Karpas-422 (cell line): ENCODE data around the gene MIER2. TPM values are rescaled to one million over a fixed set of nuclear protein-coding genes. Genes with fewer than 3 reads are reported as not detected.

Experiments used
- DNase-seq: peaks from one replicate; pipeline ENCODE4 v3.0.0-alpha.2; 2015
- H2AFZ ChIP-seq: fragments of 200-600 bp; sonication (generic); 2 replicates; pipeline ENCODE4 v1.6.1; 2014; ENCODE audit warnings: antibody characterized with exemption, low read length, mixed read lengths
- H3K27ac ChIP-seq: fragments of 200-600 bp; sonication (generic); 2 replicates; pipeline ENCODE4 v1.5.1; 2014; ENCODE audit warnings: mild to moderate bottlenecking, low read length, moderate library complexity
- H3K27me3 ChIP-seq: fragments of 200-600 bp; sonication (generic); 2 replicates; pipeline ENCODE4 v1.6.1; 2014; ENCODE audit warnings: low read length, mixed read lengths
- H3K36me3 ChIP-seq: fragments of 200-600 bp; sonication (generic); 2 replicates; pipeline ENCODE4 v1.6.1; 2014; ENCODE audit warnings: low read length, mixed read lengths; ENCODE audit not compliant: insufficient read depth
- H3K4me1 ChIP-seq: fragments of 200-600 bp; sonication (generic); 2 replicates; pipeline ENCODE4 v1.6.1; 2014; ENCODE audit warnings: mild to moderate bottlenecking, low read length, mixed read lengths
- H3K4me2 ChIP-seq: fragments of 200-600 bp; sonication (generic); 2 replicates; pipeline ENCODE4 v1.6.1; 2014; ENCODE audit warnings: low read length, low read depth, mild to moderate bottlenecking; ENCODE audit not compliant: poor library complexity, severe bottlenecking
- H3K4me3 ChIP-seq: fragments of 200-600 bp; sonication (generic); 2 replicates; pipeline ENCODE4 v1.5.1; 2014; ENCODE audit warnings: mild to moderate bottlenecking, antibody characterized with exemption, low read length, mixed read lengths
- H3K79me2 ChIP-seq: fragments of 200-600 bp; sonication (generic); 2 replicates; pipeline ENCODE4 v1.6.1; 2014; ENCODE audit warnings: mild to moderate bottlenecking, low read length, mixed read lengths
- H3K9ac ChIP-seq: fragments of 200-600 bp; sonication (generic); 2 replicates; pipeline ENCODE4 v1.6.0; 2014; ENCODE audit warnings: low read length
- H3K9me2 ChIP-seq: fragments of 200-600 bp; sonication (generic), shearing (Covaris generic); replicated peaks from 2 replicates; pipeline ENCODE4 v1.6.0; 2014; ENCODE audit warnings: mild to moderate bottlenecking, low read length, moderate library complexity; ENCODE audit not compliant: insufficient read depth
- H3K9me3 ChIP-seq: fragments of 300-700, 200-600 bp; sonication (generic); 2 replicates; pipeline ENCODE4 v1.6.1; 2014; ENCODE audit warnings: low read length, mixed read lengths
- H4K20me1 ChIP-seq: fragments of 200-600 bp; sonication (generic); 2 replicates; pipeline ENCODE4 v1.6.1; 2014; ENCODE audit warnings: mild to moderate bottlenecking, antibody characterized with exemption, low read length, low read depth; ENCODE audit not compliant: insufficient read depth
- total RNA-seq: library from RNA; depleted of rRNA; stranded (reverse); fragments of >200 nt; shearing (Covaris generic); gene quantifications from 2 replicates; pipeline ENCODE4 v1.2.3, GENCODE V29; 2014; ENCODE audit warnings: low replicate concordance

MIER2 gene
- total RNA-seq, 1 experiment from 2014 or later, result 15.3 TPM

DNA sequence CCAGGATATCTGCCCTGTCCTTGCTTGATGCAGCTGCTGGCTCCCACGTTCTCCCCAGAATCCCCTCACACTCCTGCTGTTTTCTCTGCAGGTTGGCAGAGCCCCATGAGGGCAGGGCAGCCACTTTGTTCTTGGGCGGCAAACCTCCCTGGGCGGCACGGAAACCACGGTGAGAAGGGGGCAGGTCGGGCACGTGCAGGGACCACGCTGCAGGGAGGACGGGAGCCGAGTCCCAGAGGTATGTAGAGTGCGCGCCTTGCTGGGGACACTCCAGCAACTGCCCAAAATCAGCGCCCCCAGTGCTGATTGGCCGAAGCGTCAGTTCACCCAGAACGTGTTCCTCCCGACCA is 30.3 kb upstream of the MIER2 start:
- Histone ChIP-seq H3K27ac (no peak overlapping the region), H3K9me3 (no peaks in the 10 kb centered on the region; the same call in 1 of the 2 replicates), H3K4me1 (no peaks in the 10 kb centered on the region), H4K20me1 (no peaks in the 10 kb centered on the region), H3K4me3 (no peak overlapping the region), H3K9ac (no peak overlapping the region), H3K4me2 (no peak overlapping the region), H3K36me3 (no peaks in the 10 kb centered on the region), H2AFZ (no peak overlapping the region), H3K79me2 (no peaks in the 10 kb centered on the region), H3K27me3 (no peaks in the 10 kb centered on the region), H3K9me2 (no peaks in the 10 kb centered on the region)
- DNase-seq, result no peak

- Histone ChIP-seq H3K4me3 (no peak overlapping the region), H4K20me1 (no peaks in the 10 kb centered on the region), H3K9me3 (no peaks in the 10 kb centered on the region; the same call in 1 of the 2 replicates), H3K36me3 (no peaks in the 10 kb centered on the region), H3K27ac (no peak overlapping the region), H2AFZ (no peak overlapping the region), H3K9me2 (no peaks in the 10 kb centered on the region), H3K4me1 (no peaks in the 10 kb centered on the region), H3K4me2 (no peak overlapping the region), H3K79me2 (no peaks in the 10 kb centered on the region), H3K9ac (no peak overlapping the region), H3K27me3 (no peaks in the 10 kb centered on the region)
- no peak for DNase-seq
Observed at GRCh38 chr19:374183-374885, 29.7 kb upstream of the MIER2 start.

GRCh38 chr19:373391-374182 is 29.0 kb upstream of the MIER2 start:
- H3K9ac ChIP-seq, result no peak overlapping the region

GRCh38 chr19:372306-372890 is 27.8 kb upstream of the MIER2 start:
- Histone ChIP-seq H2AFZ (no peak overlapping the region), H3K36me3 (no peaks in the 10 kb centered on the region), H3K79me2 (no peaks in the 10 kb centered on the region), H3K4me1 (no peaks in the 10 kb centered on the region), H3K27ac (no peak overlapping the region), H3K9me2 (no peaks in the 10 kb centered on the region), H3K4me3 (no peak overlapping the region), H3K9ac (no peak overlapping the region), H4K20me1 (no peaks in the 10 kb centered on the region), H3K27me3 (no peaks in the 10 kb centered on the region), H3K9me3 (no peaks in the 10 kb centered on the region), H3K4me2 (no peak overlapping the region)
- DNase-seq, result peak; percentile 11

More at GRCh38 chr19:373391-374182, 29.0 kb upstream of the MIER2 start:
- Histone ChIP-seq H3K4me3 (no peak overlapping the region), H3K9me3 (no peaks in the 10 kb centered on the region; the same call in 1 of the 2 replicates), H3K4me1 (no peaks in the 10 kb centered on the region), H4K20me1 (no peaks in the 10 kb centered on the region), H3K4me2 (no peak overlapping the region), H3K36me3 (no peaks in the 10 kb centered on the region), H2AFZ (no peak overlapping the region), H3K9me2 (no peaks in the 10 kb centered on the region), H3K27me3 (no peaks in the 10 kb centered on the region), H3K27ac (no peak overlapping the region), H3K79me2 (no peaks in the 10 kb centered on the region)
- no peak for DNase-seq

DNA sequence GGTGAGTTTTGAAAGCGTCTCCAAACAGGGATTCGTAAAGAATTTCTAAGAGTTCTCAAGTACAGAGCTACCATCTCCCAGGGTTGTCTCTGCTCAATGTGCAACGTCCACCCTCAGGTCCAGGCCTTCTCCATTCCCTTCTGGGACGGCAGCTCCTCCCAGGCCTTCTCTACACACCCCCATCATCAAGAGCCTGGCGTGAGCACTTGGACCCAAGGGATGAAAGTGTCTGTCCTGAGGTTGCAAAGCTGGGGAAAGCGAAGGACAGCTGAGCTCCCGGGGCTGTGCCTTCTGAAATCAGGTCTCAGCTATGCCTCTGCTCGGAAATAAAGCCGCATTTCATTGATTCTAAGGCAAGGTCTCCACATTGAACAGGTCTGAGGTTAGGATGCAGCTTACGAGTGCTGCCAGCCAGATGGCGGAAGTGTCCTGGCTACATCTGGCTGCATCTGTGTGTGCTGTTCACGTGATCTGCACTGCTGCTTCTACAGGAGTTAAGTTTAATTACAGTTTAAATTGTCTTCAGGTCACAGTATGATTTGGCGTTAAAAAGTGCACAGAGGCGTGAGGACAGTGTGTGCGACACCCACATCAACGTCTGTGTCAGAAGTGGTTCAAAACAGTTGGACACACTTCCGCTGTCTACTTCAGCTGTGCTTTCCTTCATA is 27.0 kb upstream of the MIER2 start:
- peak; percentile 46 for DNase-seq
- no peaks in the 10 kb centered on the region for H3K9me2 ChIP-seq
- H3K4me1 ChIP-seq, result no peaks in the 10 kb centered on the region
- no peaks in the 10 kb centered on the region for H4K20me1 ChIP-seq
- H3K27ac ChIP-seq, result no peak overlapping the region
- H3K9ac ChIP-seq, result no peak overlapping the region
- H3K4me3 ChIP-seq, result no peak overlapping the region
- H2AFZ ChIP-seq, result no peak overlapping the region
- no peaks in the 10 kb centered on the region for H3K27me3 ChIP-seq
- no peaks in the 10 kb centered on the region for H3K36me3 ChIP-seq
- no peak overlapping the region for H3K4me2 ChIP-seq
- no peaks in the 10 kb centered on the region for H3K79me2 ChIP-seq
- H3K9me3 ChIP-seq, result no peaks in the 10 kb centered on the region

DNA sequence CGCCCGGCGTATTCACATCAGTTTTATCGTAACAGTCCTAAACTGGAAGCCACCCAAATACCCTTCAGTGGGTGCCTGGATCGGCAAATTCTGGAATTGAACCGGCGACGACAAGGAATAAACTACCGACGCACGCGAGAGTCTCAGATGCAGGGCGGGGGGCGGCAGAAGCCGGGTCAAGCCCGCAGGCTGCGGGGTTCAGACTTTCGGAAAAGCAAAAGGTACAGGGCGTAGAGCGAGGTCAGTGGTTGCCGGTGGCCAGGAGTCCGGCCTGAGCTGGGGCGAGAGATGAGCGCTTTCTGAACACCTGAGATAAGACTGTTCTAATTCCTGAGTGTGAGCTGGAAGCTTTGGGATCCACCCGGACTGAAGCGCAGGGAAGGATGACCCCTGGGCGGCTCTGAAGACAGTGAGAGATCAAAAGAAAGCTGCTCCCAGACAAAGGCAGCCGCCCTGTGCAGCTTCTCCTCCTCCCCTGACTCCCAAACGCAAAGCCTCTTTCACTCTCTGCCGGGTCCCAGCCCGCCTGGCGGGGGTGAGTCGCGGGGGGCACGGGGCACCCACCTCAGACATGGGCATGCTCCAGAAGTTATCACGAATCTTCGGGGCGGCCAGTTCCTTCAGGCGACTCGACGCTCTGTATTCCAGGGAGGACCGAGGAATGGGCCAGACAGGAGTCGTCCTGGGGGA is 26.2 kb upstream of the MIER2 start:
- no peaks in the 10 kb centered on the region for H3K4me1 ChIP-seq

GRCh38 chr19:369876-370275 is 25.3 kb upstream of the MIER2 start:
- Histone ChIP-seq H3K27ac (no peak overlapping the region), H3K27me3 (no peaks in the 10 kb centered on the region), H3K9ac (no peak overlapping the region), H3K79me2 (no peaks in the 10 kb centered on the region), H3K9me3 (no peaks in the 10 kb centered on the region), H3K4me1 (no peaks in the 10 kb centered on the region), H4K20me1 (no peaks in the 10 kb centered on the region), H3K9me2 (no peaks in the 10 kb centered on the region), H3K36me3 (no peaks in the 10 kb centered on the region), H3K4me2 (no peak overlapping the region), H2AFZ (no peak overlapping the region), H3K4me3 (no peak overlapping the region)
- peak; percentile 0 for DNase-seq

More for the DNA sequence above, 26.2 kb upstream of the MIER2 start:
- H3K36me3 ChIP-seq, result no peaks in the 10 kb centered on the region
- peak; percentile 34 for DNase-seq
- no peak overlapping the region for H3K4me3 ChIP-seq
- no peak overlapping the region for H2AFZ ChIP-seq
- H3K9me2 ChIP-seq, result no peaks in the 10 kb centered on the region
- H4K20me1 ChIP-seq, result no peaks in the 10 kb centered on the region
- no peak overlapping the region for H3K4me2 ChIP-seq
- no peak overlapping the region for H3K9ac ChIP-seq
- H3K9me3 ChIP-seq, result no peaks in the 10 kb centered on the region
- no peak overlapping the region for H3K27ac ChIP-seq
- H3K27me3 ChIP-seq, result no peaks in the 10 kb centered on the region
- H3K79me2 ChIP-seq, result no peaks in the 10 kb centered on the region
